Ovary (tissue), 9 donors: Measurements from ENCODE around the gene ARMH3. TPM values are rescaled to one million over a fixed set of nuclear protein-coding genes. Genes with fewer than 3 reads are reported as not detected.

Source experiments
- DNase-seq, 5 donors: peaks; one replicate each; pipeline ENCODE4 v3.0.0-alpha.2; 2019 to 2020
- H3K27ac ChIP-seq, 2 donors: fragments of 200-600 bp; one replicate each; pipeline versions ENCODE4 v1.5.1 to v1.8.0; 2019 to 2022
- H3K27me3 ChIP-seq: fragments of 200-600 bp; one replicate; pipeline ENCODE4 v1.8.0; 2022
- H3K36me3 ChIP-seq: fragments of 200-600 bp; sonication (generic); one replicate; pipeline ENCODE4 v1.5.1; 2019
- H3K4me1 ChIP-seq: one replicate; pipeline ENCODE4 v1.8.1; 2013; ENCODE audit warnings: mild to moderate bottlenecking, moderate library complexity; ENCODE audit not compliant: insufficient read depth
- H3K4me3 ChIP-seq: fragments of 200-600 bp; sonication (generic); one replicate; pipeline ENCODE4 v1.5.1; 2017
- H3K9me3 ChIP-seq, 2 donors: fragments of 200-600 bp in 1 of 2; sonication (generic) in 1 of 2; one replicate each; pipeline versions ENCODE4 v1.5.1 to v1.8.1; 2013 to 2019; ENCODE audit warnings: mild to moderate bottlenecking in 1 of 2, moderate library complexity in 1 of 2
- CTCF ChIP-seq, 3 donors: fragments of 450-650 bp in 2 of 3; fragments of 200-600 bp in 1 of 3; IDR thresholded peaks; one replicate each; pipeline versions ENCODE4 v1.5.1 to v1.8.0; 2016 to 2022; ENCODE audit warnings: antibody characterized with exemption in 3 of 3, mild to moderate bottlenecking in 1 of 3
- EP300 ChIP-seq: sonication (generic); formaldehyde crosslinking; IDR thresholded peaks from one replicate; pipeline ENCODE4 v1.6.1; 2017; ENCODE audit warnings: antibody characterized with exemption
- POLR2A ChIP-seq: fragments of 450-650 bp; IDR thresholded peaks from one replicate; pipeline ENCODE4 v1.6.1; 2017; ENCODE audit warnings: antibody characterized with exemption, mild to moderate bottlenecking, moderate library complexity
- WGBS, 3 donors: extraction: QIAGEN DNeasy Blood & Tissue Kit in 1 of 3; methylation state at CpG; one replicate each; pipeline versions ENCODE4 v1.1.5 to v1.1.7; 2013 to 2017; 5-methylcytosine and 5-hydroxymethylcytosine counted together
- intact Hi-C, 4 donors: fragments of 100-400 bp; cut with DNase I; formaldehyde crosslinking; loops; one replicate each; pipeline versions ENCODE4 v1.11.0 to v1.15.1; 2022 to 2023
- polyA plus RNA-seq, 2 donors: library from polyadenylated mRNA; stranded (reverse); fragments of 200-250 nt in 1 of 2; fragments of 350-450 nt in 1 of 2; fragmentation: Illumina TruSeq in 1 of 2; extraction: RNeasy Lipid Tissue Mini Kit (QIAGEN cat#74804) in 1 of 2; gene quantifications; one replicate each; pipeline ENCODE4 v1.2.3, GENCODE V29; 2013 to 2014
- total RNA-seq, 7 donors: library from RNA; depleted of rRNA in 2 of 7; stranded (reverse); fragments of >200 nt in 2 of 7; fragmentation: NEBNext Ultra II Directional in 3 of 7; extraction: Animal tissue kit (Norgen Biotek cat#: 25700) in 3 of 7; gene quantifications; one replicate each; pipeline versions ENCODE4 v1.1.0 to v1.2.4, GENCODE V29; 2016 to 2023
- donor health status: DM: no; HTN: no; CAD: no; lungs with moderate emphysema.
- donor health status: DM: no; HTN: no; CAD: no.
- donor health status: Bipolar disorder and iron deficiency.
- donor health status: DM: yes; HTN: yes; CAD: no.
- donor health status: DM: no; HTN: no; CAD: no.
- donor health status: DM: yes; HTN: yes; CAD: no.

The ARMH3 gene
- total and polyA plus RNA-seq, 9 donors = 9.1 to 24.2 (median 18.1) TPM

DNA sequence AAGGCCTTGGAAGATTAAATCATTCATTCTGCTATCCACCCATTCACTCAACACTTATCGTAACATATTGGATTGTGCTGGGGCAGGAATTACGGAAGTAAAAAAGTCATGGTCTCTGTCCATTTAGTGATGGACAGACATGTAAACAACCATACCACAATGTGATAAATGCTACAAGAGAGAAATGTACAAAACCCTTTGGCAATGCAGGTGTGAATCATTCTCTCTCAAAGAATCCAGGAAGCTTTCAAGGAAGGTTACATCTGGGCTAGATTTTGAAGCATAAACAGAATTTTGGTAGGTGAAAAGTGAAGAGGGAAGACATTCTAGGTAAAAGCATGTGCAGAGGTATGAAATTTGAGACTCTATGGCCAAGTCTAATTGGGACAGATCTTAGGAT, 150.7 kb downstream of the ARMH3 start:
- Histone ChIP-seq H3K36me3 (no peaks in the 10 kb centered on the region), H3K4me3 (no peak overlapping the region), H3K27me3 (no peaks in the 10 kb centered on the region), H3K4me1 (no peaks in the 10 kb centered on the region), H3K9me3 (no peaks in the 10 kb centered on the region), H3K27ac (no peak overlapping the region)
- WGBS, 3 donors = 98 to 100% (median 98%) methylated on average over 2 of the region's 2 CpGs
- TF ChIP-seq POLR2A = no peak
- TF ChIP-seq EP300 = no peak
- TF ChIP-seq CTCF (IDR thresholded peaks at IDR 0.05) = no peak
- intact Hi-C loops = no loop called here
- no peak for DNase-seq

DNA sequence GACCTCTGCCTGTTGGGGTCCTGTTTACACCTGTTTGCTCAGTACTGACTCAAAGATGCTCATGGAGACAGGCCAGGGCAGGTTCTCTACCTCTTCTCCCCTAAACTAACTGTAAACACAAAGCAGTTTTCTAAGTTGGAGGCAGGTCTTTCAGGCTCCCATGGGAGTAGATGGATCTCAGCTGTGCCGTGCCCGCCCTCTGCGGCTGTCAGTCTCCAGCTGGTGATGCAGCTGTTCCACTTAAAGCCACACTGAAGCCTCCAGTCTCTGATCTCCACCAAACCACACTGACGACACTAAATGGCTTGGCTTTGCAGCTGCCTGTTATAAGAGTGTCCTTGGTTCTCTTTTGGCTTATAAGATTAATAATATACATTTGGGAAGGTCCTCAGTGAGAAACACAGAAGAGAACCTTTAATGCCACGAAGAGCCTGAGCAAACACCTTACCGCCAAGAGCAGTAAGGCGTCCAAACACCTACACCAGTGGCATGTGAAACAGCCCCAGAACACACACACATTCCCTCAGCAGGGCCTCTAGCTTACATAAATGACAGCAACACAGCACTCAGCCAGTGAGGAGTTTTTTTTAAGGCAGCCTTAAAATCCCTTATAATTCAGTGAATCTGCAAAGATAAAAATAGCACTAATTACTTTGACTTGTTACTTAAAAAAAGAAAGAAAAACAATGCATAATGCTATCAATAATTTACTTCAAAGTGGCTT, 152.0 kb downstream of the ARMH3 start:
- WGBS, 3 donors = 63 to 78% (median 64%) methylated on average over 7 of the region's 7 CpGs
- Histone ChIP-seq H3K4me3 (no peak overlapping the region), H3K27ac (no peak overlapping the region), H3K36me3 (no peaks in the 10 kb centered on the region), H3K9me3 (no peaks in the 10 kb centered on the region), H3K27me3 (no peaks in the 10 kb centered on the region), H3K4me1 (no peaks in the 10 kb centered on the region)
- no peak for DNase-seq
- intact Hi-C loops = no loop called here
- TF ChIP-seq CTCF (IDR thresholded peaks at IDR 0.05) (no peak), POLR2A (no peak), EP300 (no peak)

DNA sequence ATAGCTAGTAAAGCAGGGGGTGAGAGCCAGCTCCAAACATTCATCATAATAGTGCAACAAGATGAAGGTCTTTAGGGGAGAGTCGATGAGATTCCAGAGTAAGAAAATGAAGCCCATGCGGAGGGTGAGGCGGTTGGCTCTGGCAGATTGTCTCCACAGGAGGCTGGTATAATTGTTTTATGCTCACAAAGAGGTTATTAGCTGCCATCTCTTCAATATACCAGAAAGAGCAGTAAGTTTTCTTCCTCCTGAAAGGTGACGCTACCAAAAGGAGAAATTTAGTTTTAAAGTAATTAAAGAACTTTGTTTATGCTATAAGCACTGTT, 153.2 kb downstream of the ARMH3 start:
- 95 to 97% (median 96%) methylated on average over 4 of the region's 4 CpGs for WGBS, 3 donors

GRCh38 chr10:101902032-101902819, 153.7 kb downstream of the ARMH3 start:
- no peak overlapping the region for H3K27ac ChIP-seq
- H3K4me1 ChIP-seq = peaks cover 1% of the 10 kb centered on the region
- intact Hi-C loops = no loop called here
- WGBS, 3 donors = 90 to 94% (median 93%) methylated on average over 7 of the region's 7 CpGs
- TF ChIP-seq EP300 (no peak), POLR2A (no peak), CTCF (IDR thresholded peaks at IDR 0.05) (no peak)
- H3K27me3 ChIP-seq = no peaks in the 10 kb centered on the region
- no peaks in the 10 kb centered on the region for H3K9me3 ChIP-seq
- no peak for DNase-seq
- H3K4me3 ChIP-seq = no peak overlapping the region
- no peaks in the 10 kb centered on the region for H3K36me3 ChIP-seq

More for the DNA sequence above, 153.2 kb downstream of the ARMH3 start:
- no peaks in the 10 kb centered on the region for H3K36me3 ChIP-seq
- H3K27ac ChIP-seq = no peak overlapping the region
- no peak for DNase-seq
- no peaks in the 10 kb centered on the region for H3K9me3 ChIP-seq
- intact Hi-C loops = no loop called here
- TF ChIP-seq CTCF (IDR thresholded peaks at IDR 0.05) = no peak
- no peak for TF ChIP-seq POLR2A
- no peak for TF ChIP-seq EP300
- no peak overlapping the region for H3K4me3 ChIP-seq
- no peaks in the 10 kb centered on the region for H3K4me1 ChIP-seq
- H3K27me3 ChIP-seq = no peaks in the 10 kb centered on the region
